Gastroesophageal sphincter (tissue), 3 donors: ENCODE results near the gene ST6GALNAC3.

Experiments
- EP300 ChIP-seq: sonication (generic); formaldehyde crosslinking; IDR thresholded peaks from one replicate; pipeline ENCODE4 v1.6.1; 2017; ENCODE audit warnings: antibody characterized with exemption, mild to moderate bottlenecking
- POLR2A ChIP-seq, 2 donors: fragments of 450-650 bp; IDR thresholded peaks; one replicate each; pipeline ENCODE4 v1.6.1; 2017; ENCODE audit warnings: antibody characterized with exemption in 2 of 2, mild to moderate bottlenecking in 2 of 2, moderate library complexity in 1 of 2
- POLR2AphosphoS5 ChIP-seq: sonication (generic); formaldehyde crosslinking; IDR thresholded peaks from one replicate; pipeline ENCODE4 v1.6.1; 2017; ENCODE audit warnings: antibody characterized with exemption
- TF ChIP-seq, protein P1 (sequence below), 4 experiments: fragments of 200-600 bp in 2 of 4; fragments of 450-650 bp in 2 of 4; sonication (generic) in 1 of 4; IDR thresholded peaks; one replicate each; pipeline ENCODE4 v1.5.1; 2017 to 2019; ENCODE audit warnings: antibody characterized with exemption in 4 of 4, mild to moderate bottlenecking in 2 of 4, moderate library complexity in 2 of 4

DNA sequence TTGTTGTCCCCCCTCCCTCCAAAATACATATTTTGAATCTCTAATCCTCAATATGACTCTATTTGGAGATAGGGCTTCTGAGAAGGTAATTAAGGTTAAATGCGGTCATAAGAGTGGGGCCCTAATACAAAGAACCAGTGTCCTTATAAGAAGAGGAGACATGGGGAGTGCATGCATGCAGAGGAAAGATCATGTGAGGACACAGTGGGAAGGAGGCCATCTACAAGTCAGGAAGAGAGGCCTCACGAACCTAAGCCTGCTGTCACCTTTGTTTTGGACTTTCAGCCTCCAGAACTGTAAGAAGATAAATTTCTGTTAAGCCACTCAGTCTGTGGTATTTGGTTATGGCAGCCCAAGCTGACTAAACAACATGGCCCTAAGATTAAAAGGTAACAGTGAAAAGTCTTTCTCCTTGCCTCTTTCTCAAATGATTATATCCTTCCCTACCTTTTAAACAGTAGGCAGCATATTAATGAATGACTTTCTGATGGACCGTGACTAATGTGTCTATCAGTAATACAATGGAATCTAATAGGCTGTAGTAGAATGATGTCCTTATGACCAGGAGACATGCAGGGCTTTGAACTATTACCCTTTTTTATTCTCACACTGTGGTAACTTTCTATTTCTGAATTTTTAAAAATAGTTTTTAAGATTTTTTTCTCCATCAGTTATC lies 40.6 kb upstream of the ST6GALNAC3 start:
- TF ChIP-seq EP300 (no peak), POLR2AphosphoS5 (no peak), POLR2A (IDR thresholded peaks at IDR 0.05) (no peak)
- TF ChIP-seq, protein P1, sequence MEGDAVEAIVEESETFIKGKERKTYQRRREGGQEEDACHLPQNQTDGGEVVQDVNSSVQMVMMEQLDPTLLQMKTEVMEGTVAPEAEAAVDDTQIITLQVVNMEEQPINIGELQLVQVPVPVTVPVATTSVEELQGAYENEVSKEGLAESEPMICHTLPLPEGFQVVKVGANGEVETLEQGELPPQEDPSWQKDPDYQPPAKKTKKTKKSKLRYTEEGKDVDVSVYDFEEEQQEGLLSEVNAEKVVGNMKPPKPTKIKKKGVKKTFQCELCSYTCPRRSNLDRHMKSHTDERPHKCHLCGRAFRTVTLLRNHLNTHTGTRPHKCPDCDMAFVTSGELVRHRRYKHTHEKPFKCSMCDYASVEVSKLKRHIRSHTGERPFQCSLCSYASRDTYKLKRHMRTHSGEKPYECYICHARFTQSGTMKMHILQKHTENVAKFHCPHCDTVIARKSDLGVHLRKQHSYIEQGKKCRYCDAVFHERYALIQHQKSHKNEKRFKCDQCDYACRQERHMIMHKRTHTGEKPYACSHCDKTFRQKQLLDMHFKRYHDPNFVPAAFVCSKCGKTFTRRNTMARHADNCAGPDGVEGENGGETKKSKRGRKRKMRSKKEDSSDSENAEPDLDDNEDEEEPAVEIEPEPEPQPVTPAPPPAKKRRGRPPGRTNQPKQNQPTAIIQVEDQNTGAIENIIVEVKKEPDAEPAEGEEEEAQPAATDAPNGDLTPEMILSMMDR (IDR thresholded peaks at IDR 0.05) = no peak
